ENCODE data around the gene CD2AP. TPM values are rescaled to one million over a fixed set of nuclear protein-coding genes. Genes with fewer than 3 reads are reported as not detected.

CD2AP gene
- total RNA-seq, 1 donor from 2014 or later = 23.6 TPM

- DNase-seq (ENCODE audit: extremely low spot score in 2 of 2) = no peak
- H3K27me3 ChIP-seq = no peaks in the 10 kb centered on the region
- H3K9me3 ChIP-seq = no peaks in the 10 kb centered on the region
- H3K4me3 ChIP-seq = no peak overlapping the region
- no peaks in the 10 kb centered on the region for H3K4me1 ChIP-seq
- intact Hi-C loops (cut with DNase I) = loop anchor here (5.0 kb wide), 1 partner anchor 1929 kb away; no protein-coding TSS in a partner anchor
- no peak for TF ChIP-seq POLR2AphosphoS5 (IDR thresholded peaks at IDR 0.05; ENCODE audit: insufficient read depth in 1 of 2, low read depth in 1 of 2)
- no peak for TF ChIP-seq CTCF (IDR thresholded peaks at IDR 0.05)
- TF ChIP-seq POLR2A (IDR thresholded peaks at IDR 0.05) = no peak
- no peaks in the 10 kb centered on the region for H3K36me3 ChIP-seq
- no peak overlapping the region for H3K27ac ChIP-seq
These were observed 21.0 kb upstream of the CD2AP start for GRCh38 chr6:47456536-47456975.

- DNase-seq (ENCODE audit: extremely low spot score in 2 of 2) = no peak
- H3K27me3 ChIP-seq = no peaks in the 10 kb centered on the region
- no peaks in the 10 kb centered on the region for H3K9me3 ChIP-seq
- TF ChIP-seq CTCF (IDR thresholded peaks at IDR 0.05) (no peak), POLR2A (IDR thresholded peaks at IDR 0.05) (no peak), POLR2AphosphoS5 (IDR thresholded peaks at IDR 0.05; ENCODE audit: insufficient read depth in 1 of 2, low read depth in 1 of 2) (no peak)
- H3K4me1 ChIP-seq = no peaks in the 10 kb centered on the region
- no peak overlapping the region for H3K27ac ChIP-seq
- no peak overlapping the region for H3K4me3 ChIP-seq
- H3K36me3 ChIP-seq = no peaks in the 10 kb centered on the region
- intact Hi-C loops (cut with DNase I) = loop anchor here (5.0 kb wide), 1 partner anchor 1930 kb away; no protein-coding TSS in a partner anchor
These were observed 20.2 kb upstream of the CD2AP start for GRCh38 chr6:47457370-47457769.

- Histone ChIP-seq H3K4me1 (no peaks in the 10 kb centered on the region), H3K36me3 (no peaks in the 10 kb centered on the region), H3K27me3 (no peaks in the 10 kb centered on the region), H3K27ac (no peak overlapping the region), H3K4me3 (no peak overlapping the region), H3K9me3 (no peaks in the 10 kb centered on the region)
- intact Hi-C loops (cut with DNase I) = no loop called here
- TF ChIP-seq POLR2A (IDR thresholded peaks at IDR 0.05) = no peak
- TF ChIP-seq POLR2AphosphoS5 (IDR thresholded peaks at IDR 0.05; ENCODE audit: insufficient read depth in 1 of 2, low read depth in 1 of 2) = peak in 1 of 2 donors; percentile 30
- no peak for TF ChIP-seq CTCF (IDR thresholded peaks at IDR 0.05)
- DNase-seq (ENCODE audit: extremely low spot score in 2 of 2) = no peak
These were observed 13.5 kb upstream of the CD2AP start for GRCh38 chr6:47464052-47464451.

GRCh38 chr6:47465117-47465516, 12.5 kb upstream of the CD2AP start:
- H3K9me3 ChIP-seq = no peaks in the 10 kb centered on the region
- H3K4me1 ChIP-seq = no peaks in the 10 kb centered on the region
- H3K4me3 ChIP-seq = no peak overlapping the region
- intact Hi-C loops (cut with DNase I) = no loop called here
- no peak for DNase-seq (ENCODE audit: extremely low spot score in 2 of 2)
- TF ChIP-seq CTCF (IDR thresholded peaks at IDR 0.05) (no peak), POLR2AphosphoS5 (IDR thresholded peaks at IDR 0.05; ENCODE audit: insufficient read depth in 1 of 2, low read depth in 1 of 2) (no peak), POLR2A (IDR thresholded peaks at IDR 0.05) (no peak)
- no peak overlapping the region for H3K27ac ChIP-seq
- H3K36me3 ChIP-seq = no peaks in the 10 kb centered on the region
- H3K27me3 ChIP-seq = no peaks in the 10 kb centered on the region

GRCh38 chr6:47471911-47472310, 5.7 kb upstream of the CD2AP start:
- no peaks in the 10 kb centered on the region for H3K9me3 ChIP-seq
- no peak for DNase-seq (ENCODE audit: extremely low spot score in 2 of 2)
- TF ChIP-seq POLR2AphosphoS5 (IDR thresholded peaks at IDR 0.05; ENCODE audit: insufficient read depth in 1 of 2, low read depth in 1 of 2) (no peak), CTCF (IDR thresholded peaks at IDR 0.05) (no peak), POLR2A (IDR thresholded peaks at IDR 0.05) (no peak)
- no peaks in the 10 kb centered on the region for H3K36me3 ChIP-seq
- intact Hi-C loops (cut with DNase I) = no loop called here
- H3K27me3 ChIP-seq = no peaks in the 10 kb centered on the region
- H3K4me3 ChIP-seq = no peak overlapping the region
- H3K27ac ChIP-seq = no peak overlapping the region
- H3K4me1 ChIP-seq = peaks cover 8% of the 10 kb centered on the region

Data from vagina (tissue), 2 donors.